HEK293 (cell line): ENCODE data around the gene SELPLG.

ENCODE experiments used
- CTCF ChIA-PET: fragments of 350-600 bp; formaldehyde crosslinking; extraction: SDS; loops from one replicate; lab custom pipeline; 2021; ENCODE audit warnings: antibody characterized with exemption; lab: Yijun Ruan, JAX
- POLR2A ChIA-PET: fragments of 300-600 bp; formaldehyde crosslinking; extraction: SDS; loops from one replicate; lab custom pipeline; 2020; ENCODE audit warnings: antibody characterized with exemption, inconsistent platforms; lab: Yijun Ruan, JAX
- H3K27ac ChIP-seq: fragments of 200-500 bp; sonication (Bioruptor generic); 2 replicates; pipeline ENCODE4 v1.5.1; 2014; ENCODE audit warnings: low read depth, low read length, control low read depth, inconsistent platforms; ENCODE audit errors: extremely low read depth
- H3K36me3 ChIP-seq, 2 experiments: fragments of 200-500 bp in 1 of 2; sonication (Bioruptor generic) in 1 of 2; 1 replicate in 1 of 2; 2 replicates in 1 of 2; pipeline ENCODE4 v1.5.1; 2014 to 2017; ENCODE audit warnings: inconsistent platforms in 2 of 2, low read length in 2 of 2; ENCODE audit not compliant: control insufficient read depth in 2 of 2, insufficient read depth in 1 of 2
- H3K4me1 ChIP-seq: fragments of 200-500 bp; sonication (Bioruptor generic); 2 replicates; pipeline ENCODE4 v1.5.1; 2014; ENCODE audit warnings: mild to moderate bottlenecking, low read length, inconsistent platforms; ENCODE audit not compliant: control insufficient read depth, insufficient read depth
- H3K4me3 ChIP-seq: 2 replicates; pipeline ENCODE4 v1.5.1; 2011; ENCODE audit warnings: low read depth, mild to moderate bottlenecking, control low read depth, low read length, moderate library complexity
- H3K9me3 ChIP-seq: fragments of 200-500 bp; sonication (Bioruptor generic); 2 replicates; pipeline ENCODE4 v1.5.1; 2014; ENCODE audit warnings: low read depth, low read length, inconsistent platforms; ENCODE audit not compliant: control insufficient read depth, insufficient read depth
- BCL11A ChIP-seq: fragments of 450-650 bp; formaldehyde crosslinking; IDR thresholded peaks from 2 replicates; pipeline ENCODE4 v1.5.1; 2016; ENCODE audit warnings: low read depth, missing biosample characterization, missing genetic modification characterization
- GLIS1 ChIP-seq: fragments of 450-650 bp; formaldehyde crosslinking; IDR thresholded peaks from 2 replicates; pipeline ENCODE4 v1.5.1; 2016; ENCODE audit warnings: missing biosample characterization, missing genetic modification characterization
- KLF17 ChIP-seq: fragments of 450-650 bp; formaldehyde crosslinking; IDR thresholded peaks from 2 replicates; pipeline ENCODE4 v1.5.1; 2016; ENCODE audit warnings: missing biosample characterization, missing genetic modification characterization
- REST ChIP-seq: fragments of 450-650 bp; formaldehyde crosslinking; IDR thresholded peaks from 2 replicates; pipeline ENCODE4 v1.5.1; 2016; ENCODE audit warnings: missing biosample characterization, missing genetic modification characterization
- SCRT2 ChIP-seq: fragments of 450-650 bp; formaldehyde crosslinking; IDR thresholded peaks from 2 replicates; pipeline ENCODE4 v1.5.1; 2016; ENCODE audit warnings: missing biosample characterization, missing genetic modification characterization
- ZBTB17 ChIP-seq: fragments of 450-650 bp; formaldehyde crosslinking; IDR thresholded peaks from 2 replicates; pipeline ENCODE4 v1.5.1; 2016; ENCODE audit warnings: missing biosample characterization, missing genetic modification characterization
- ZBTB7A ChIP-seq: fragments of 450-650 bp; formaldehyde crosslinking; IDR thresholded peaks from 2 replicates; pipeline ENCODE4 v1.5.1; 2016; ENCODE audit warnings: low read depth, missing biosample characterization, missing genetic modification characterization
- ZNF121 ChIP-seq: fragments of 450-650 bp; formaldehyde crosslinking; IDR thresholded peaks from 2 replicates; pipeline ENCODE4 v1.5.1; 2016; ENCODE audit warnings: missing biosample characterization, missing genetic modification characterization
- ZNF24 ChIP-seq: fragments of 450-650 bp; formaldehyde crosslinking; IDR thresholded peaks from 2 replicates; pipeline ENCODE4 v1.5.1; 2016; ENCODE audit warnings: missing biosample characterization, missing genetic modification characterization
- ZNF335 ChIP-seq: fragments of 450-650 bp; formaldehyde crosslinking; conservative IDR thresholded peaks from 2 replicates; pipeline ENCODE4 v1.5.1; 2016; ENCODE audit warnings: missing biosample characterization, missing genetic modification characterization
- ZNF350 ChIP-seq: fragments of 450-650 bp; formaldehyde crosslinking; IDR thresholded peaks from 2 replicates; pipeline ENCODE4 v1.5.0; 2017; ENCODE audit warnings: missing biosample characterization, mild to moderate bottlenecking, missing genetic modification characterization
- ZNF426 ChIP-seq: fragments of 450-650 bp; formaldehyde crosslinking; IDR thresholded peaks from 2 replicates; pipeline ENCODE4 v1.5.1; 2017; ENCODE audit warnings: missing biosample characterization, missing genetic modification characterization, mild to moderate bottlenecking, inconsistent platforms, moderate library complexity
- ZNF510 ChIP-seq: fragments of 450-650 bp; formaldehyde crosslinking; IDR thresholded peaks from 2 replicates; pipeline ENCODE4 v1.5.1; 2018; ENCODE audit warnings: mild to moderate bottlenecking, missing genetic modification characterization, missing biosample characterization; ENCODE audit not compliant: insufficient replicate concordance
- ZNF544 ChIP-seq: fragments of 450-650 bp; formaldehyde crosslinking; IDR thresholded peaks from 2 replicates; pipeline ENCODE4 v1.5.0; 2017; ENCODE audit warnings: missing biosample characterization, missing genetic modification characterization
- ZNF596 ChIP-seq: fragments of 450-650 bp; IDR thresholded peaks from 2 replicates; pipeline ENCODE4 v1.5.0; 2018; ENCODE audit warnings: missing biosample characterization, mild to moderate bottlenecking, missing genetic modification characterization, moderate library complexity
- ZNF623 ChIP-seq: fragments of 450-650 bp; formaldehyde crosslinking; IDR thresholded peaks from 2 replicates; pipeline ENCODE4 v1.5.1; 2016; ENCODE audit warnings: missing biosample characterization, missing genetic modification characterization
- ZNF658 ChIP-seq: fragments of 450-650 bp; formaldehyde crosslinking; IDR thresholded peaks from 2 replicates; pipeline ENCODE4; 2016; ENCODE audit warnings: missing biosample characterization, missing genetic modification characterization
- TF ChIP-seq, protein P1 (sequence below): fragments of 450-650 bp; formaldehyde crosslinking; IDR thresholded peaks from 2 replicates; pipeline ENCODE4 v1.5.1; 2016; ENCODE audit warnings: missing biosample characterization, missing genetic modification characterization

Gene SELPLG

DNA sequence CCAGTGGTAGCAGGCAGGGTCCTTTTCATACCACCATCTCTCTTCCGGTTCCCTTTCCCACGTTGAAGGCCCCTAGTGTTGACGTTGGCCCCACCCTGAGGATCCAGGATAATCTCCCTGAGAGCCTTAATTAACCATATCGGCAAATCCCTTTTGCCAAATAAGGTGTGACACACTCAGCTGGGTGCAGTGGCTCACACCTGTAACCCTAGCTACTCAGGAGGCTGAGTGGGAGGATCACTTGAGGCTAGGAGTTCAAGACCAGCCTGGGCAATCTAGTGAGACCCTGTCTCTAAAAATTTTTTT lies 33.0 kb downstream of the SELPLG start:
- Histone ChIP-seq H3K9me3 (no peaks in the 10 kb centered on the region), H3K4me3 (no peak overlapping the region), H3K4me1 (no peaks in the 10 kb centered on the region), H3K27ac (no peak overlapping the region), H3K36me3 (no peaks in the 10 kb centered on the region)
- ChIA-PET CTCF (interaction anchor here (0.9 to 2.8 kb wide), 2 partner anchors 16 to 17 kb away, joined by 3 to 11 read pairs; no protein-coding TSS in a partner anchor), POLR2A (no interaction called here)
- TF ChIP-seq ZBTB17 (tag by site-specific recombination) (no peak), GLIS1 (tag by site-specific recombination) (peak; percentile 23; the same call in 1 of the 2 replicates), REST (no peak), ZNF658 (tag by site-specific recombination) (no peak), ZNF544 (no peak), ZNF426 (tag by site-specific recombination) (no peak), ZBTB7A (tag by site-specific recombination) (no peak), KLF17 (peak; percentile 59; the same call in 1 of the 2 replicates), ZNF510 (tag by site-specific recombination) (no peak), ZNF121 (tag by site-specific recombination) (no peak), BCL11A (tag by site-specific recombination) (no peak), SCRT2 (tag by site-specific recombination) (peak; percentile 55), ZNF350 (tag by site-specific recombination) (no peak), ZNF623 (tag by site-specific recombination) (no peak), ZNF335 (no peak)
- TF ChIP-seq, protein P1, sequence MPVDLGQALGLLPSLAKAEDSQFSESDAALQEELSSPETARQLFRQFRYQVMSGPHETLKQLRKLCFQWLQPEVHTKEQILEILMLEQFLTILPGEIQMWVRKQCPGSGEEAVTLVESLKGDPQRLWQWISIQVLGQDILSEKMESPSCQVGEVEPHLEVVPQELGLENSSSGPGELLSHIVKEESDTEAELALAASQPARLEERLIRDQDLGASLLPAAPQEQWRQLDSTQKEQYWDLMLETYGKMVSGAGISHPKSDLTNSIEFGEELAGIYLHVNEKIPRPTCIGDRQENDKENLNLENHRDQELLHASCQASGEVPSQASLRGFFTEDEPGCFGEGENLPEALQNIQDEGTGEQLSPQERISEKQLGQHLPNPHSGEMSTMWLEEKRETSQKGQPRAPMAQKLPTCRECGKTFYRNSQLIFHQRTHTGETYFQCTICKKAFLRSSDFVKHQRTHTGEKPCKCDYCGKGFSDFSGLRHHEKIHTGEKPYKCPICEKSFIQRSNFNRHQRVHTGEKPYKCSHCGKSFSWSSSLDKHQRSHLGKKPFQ (tag by site-specific recombination) = peak; percentile 44; the same call in 1 of the 2 replicates

- Histone ChIP-seq H3K27ac (no peak overlapping the region), H3K9me3 (no peaks in the 10 kb centered on the region), H3K4me3 (no peak overlapping the region), H3K36me3 (no peaks in the 10 kb centered on the region), H3K4me1 (no peaks in the 10 kb centered on the region)
- TF ChIP-seq ZNF596 (no peak), ZNF24 (tag by site-specific recombination) (peak; percentile 75; the same call in 1 of the 2 replicates)
- POLR2A ChIA-PET = no interaction called here
- CTCF ChIA-PET = interaction anchor here (0.5 to 2.8 kb wide), 3 partner anchors 16 to 138 kb away, joined by 3 to 11 read pairs (median 4); no protein-coding TSS in a partner anchor
Observed at GRCh38 chr12:108599948-108600701, 33.6 kb downstream of the SELPLG start.
